HepG2 (cell line): ENCODE results near the gene HYAL1. TPM values are rescaled to one million over a fixed set of nuclear protein-coding genes. Genes with fewer than 3 reads are reported as not detected.

ENCODE experiments used
- DNMT1 ChIP-seq: sonication (generic); formaldehyde crosslinking; IDR thresholded peaks from 2 replicates; pipeline ENCODE4 v1.5.1; 2020; ENCODE audit warnings: mild to moderate bottlenecking, missing genetic modification reagents
- FOXP4 ChIP-seq: sonication (generic); formaldehyde crosslinking; IDR thresholded peaks from 2 replicates; pipeline ENCODE4 v1.4.0; 2020; ENCODE audit warnings: missing genetic modification reagents
- JDP2 ChIP-seq: sonication (generic); formaldehyde crosslinking; IDR thresholded peaks from 2 replicates; pipeline ENCODE4 v1.8.1; 2022; ENCODE audit warnings: missing genetic modification reagents, borderline replicate concordance
- MATR3 ChIP-seq: sonication (generic); formaldehyde crosslinking; IDR thresholded peaks from 2 replicates; pipeline ENCODE4 v1.4.0; 2020; ENCODE audit warnings: missing genetic modification reagents
- MAZ ChIP-seq, 2 experiments: sonication (generic) in 1 of 2; formaldehyde crosslinking in 1 of 2; IDR thresholded peaks; 2 replicates each; pipeline versions ENCODE4 v1.5.0 to v1.6.1; 2012 to 2020; ENCODE audit warnings: low read depth in 2 of 2, mild to moderate bottlenecking in 2 of 2, borderline replicate concordance in 1 of 2, improper control_type of control experiment in 1 of 2, low read length in 1 of 2, missing genetic modification reagents in 1 of 2, moderate library complexity in 1 of 2
- MIXL1 ChIP-seq: IDR thresholded peaks from 2 replicates; pipeline ENCODE4 v1.6.1; 2016
- RAD21 ChIP-seq: fragments of 450-650 bp; formaldehyde crosslinking; IDR thresholded peaks from 2 replicates; pipeline ENCODE4 v1.5.0; 2020; ENCODE audit warnings: mild to moderate bottlenecking
- SAFB2 ChIP-seq: sonication (generic); formaldehyde crosslinking; IDR thresholded peaks from 2 replicates; pipeline ENCODE4 v1.5.1; 2020; ENCODE audit warnings: missing genetic modification reagents, low read depth, mild to moderate bottlenecking, borderline replicate concordance
- ZNF235 ChIP-seq: sonication (generic); formaldehyde crosslinking; IDR thresholded peaks from 2 replicates; pipeline ENCODE4 v1.8.1; 2023; ENCODE audit warnings: mild to moderate bottlenecking, missing genetic modification reagents, borderline replicate concordance
- ZNF3 ChIP-seq: IDR thresholded peaks from 2 replicates; pipeline ENCODE4 v1.7.0; 2017; ENCODE audit warnings: inconsistent platforms
- ZNF777 ChIP-seq: sonication (generic); formaldehyde crosslinking; IDR thresholded peaks from 2 replicates; pipeline ENCODE4 v1.4.0; 2020; ENCODE audit warnings: missing genetic modification reagents
- polyA plus RNA-seq, 8 experiments: library from polyadenylated mRNA; depleted of rRNA in 3 of 8; stranded (reverse) in 7 of 8; unstranded in 1 of 8; fragments of >200 nt; fragmentation: Illumina TruSeq in 4 of 8; extraction: Trizol in 4 of 8; gene quantifications; 2 replicates each; pipeline versions ENCODE4 v1.2.1 to v1.2.3, GENCODE V29; 2011 to 2016; ENCODE audit warnings: low read depth in 4 of 8, missing spikeins in 1 of 8, mixed read lengths in 1 of 8; ENCODE audit not compliant: insufficient read depth in 1 of 8
- total RNA-seq, 5 experiments: library from RNA; depleted of rRNA; stranded (reverse); fragments of >200 nt; fragmentation: Illumina TruSeq; extraction: Trizol; gene quantifications; 2 replicates each; pipeline ENCODE4 v1.2.3, GENCODE V29; 2016; ENCODE audit warnings: low read depth in 1 of 5
- TF ChIP-seq, protein P1 (sequence below): IDR thresholded peaks from 2 replicates; pipeline ENCODE4 v1.6.1; 2016
- TF ChIP-seq, protein P2 (sequence below): sonication (generic); formaldehyde crosslinking; IDR thresholded peaks from 2 replicates; pipeline ENCODE4 v1.4.0; 2020; ENCODE audit warnings: mild to moderate bottlenecking, missing genetic modification reagents
- TF ChIP-seq, protein P3 (sequence below), 2 experiments: sonication (generic) in 1 of 2; formaldehyde crosslinking in 1 of 2; IDR thresholded peaks; 2 replicates each; pipeline versions ENCODE4 v1.4.0 to v1.6.1; 2018 to 2020; ENCODE audit warnings: missing genetic modification reagents in 2 of 2, borderline replicate concordance in 1 of 2, low read depth in 1 of 2, mild to moderate bottlenecking in 1 of 2, missing biosample characterization in 1 of 2
- TF ChIP-seq, protein P4 (sequence below): sonication (generic); formaldehyde crosslinking; conservative IDR thresholded peaks from 2 replicates; pipeline ENCODE4 v1.5.0; 2020; ENCODE audit warnings: missing genetic modification reagents

HYAL1 gene
- total and polyA plus RNA-seq, 2 of the 13 experiments (the other 11 are each of a cell fraction or from before 2014, with no cell fraction given), result 76.5 to 193 TPM

GRCh38 chr3:50302095-50303012, 1.0 kb downstream of the HYAL1 start (continued):
- TF ChIP-seq ZNF3 (CRISPR knock-in tag), result no peak
- no peak for TF ChIP-seq ZNF235
- TF ChIP-seq FOXP4 (CRISPR knock-in tag), result 0 out of 2 replicates have a peak, but pooled peaks have one; percentile 12
- TF ChIP-seq, protein P1, sequence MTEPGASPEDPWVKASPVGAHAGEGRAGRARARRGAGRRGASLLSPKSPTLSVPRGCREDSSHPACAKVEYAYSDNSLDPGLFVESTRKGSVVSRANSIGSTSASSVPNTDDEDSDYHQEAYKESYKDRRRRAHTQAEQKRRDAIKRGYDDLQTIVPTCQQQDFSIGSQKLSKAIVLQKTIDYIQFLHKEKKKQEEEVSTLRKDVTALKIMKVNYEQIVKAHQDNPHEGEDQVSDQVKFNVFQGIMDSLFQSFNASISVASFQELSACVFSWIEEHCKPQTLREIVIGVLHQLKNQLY (CRISPR knock-in tag), result no peak
- TF ChIP-seq, protein P2, sequence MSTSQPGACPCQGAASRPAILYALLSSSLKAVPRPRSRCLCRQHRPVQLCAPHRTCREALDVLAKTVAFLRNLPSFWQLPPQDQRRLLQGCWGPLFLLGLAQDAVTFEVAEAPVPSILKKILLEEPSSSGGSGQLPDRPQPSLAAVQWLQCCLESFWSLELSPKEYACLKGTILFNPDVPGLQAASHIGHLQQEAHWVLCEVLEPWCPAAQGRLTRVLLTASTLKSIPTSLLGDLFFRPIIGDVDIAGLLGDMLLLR, result no peak
- TF ChIP-seq SAFB2 (CRISPR knock-in tag), result no peak; the same call in 1 of the 2 replicates
- no peak for TF ChIP-seq MAZ (IDR thresholded peaks at IDR 0.05; ENCODE audit: borderline replicate concordance, low read depth, low read length)
- TF ChIP-seq MAZ (CRISPR knock-in tag; IDR thresholded peaks at IDR 0.05; ENCODE audit: low read depth), result no peak
- TF ChIP-seq DNMT1 (CRISPR knock-in tag), result 0 out of 2 replicates have a peak, but pooled peaks have one; percentile 55
- no peak for TF ChIP-seq JDP2 (CRISPR knock-in tag)
- no peak for TF ChIP-seq MATR3 (CRISPR knock-in tag)
- no peak for TF ChIP-seq RAD21
- TF ChIP-seq, protein P3, sequence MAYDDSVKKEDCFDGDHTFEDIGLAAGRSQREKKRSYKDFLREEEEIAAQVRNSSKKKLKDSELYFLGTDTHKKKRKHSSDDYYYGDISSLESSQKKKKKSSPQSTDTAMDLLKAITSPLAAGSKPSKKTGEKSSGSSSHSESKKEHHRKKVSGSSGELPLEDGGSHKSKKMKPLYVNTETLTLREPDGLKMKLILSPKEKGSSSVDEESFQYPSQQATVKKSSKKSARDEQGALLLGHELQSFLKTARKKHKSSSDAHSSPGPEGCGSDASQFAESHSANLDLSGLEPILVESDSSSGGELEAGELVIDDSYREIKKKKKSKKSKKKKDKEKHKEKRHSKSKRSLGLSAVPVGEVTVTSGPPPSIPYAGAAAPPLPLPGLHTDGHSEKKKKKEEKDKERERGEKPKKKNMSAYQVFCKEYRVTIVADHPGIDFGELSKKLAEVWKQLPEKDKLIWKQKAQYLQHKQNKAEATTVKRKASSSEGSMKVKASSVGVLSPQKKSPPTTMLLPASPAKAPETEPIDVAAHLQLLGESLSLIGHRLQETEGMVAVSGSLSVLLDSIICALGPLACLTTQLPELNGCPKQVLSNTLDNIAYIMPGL (CRISPR knock-in tag; IDR thresholded peaks at IDR 0.05; ENCODE audit: borderline replicate concordance in 1 of 2, low read depth in 1 of 2), result no peak
- TF ChIP-seq, protein P4, sequence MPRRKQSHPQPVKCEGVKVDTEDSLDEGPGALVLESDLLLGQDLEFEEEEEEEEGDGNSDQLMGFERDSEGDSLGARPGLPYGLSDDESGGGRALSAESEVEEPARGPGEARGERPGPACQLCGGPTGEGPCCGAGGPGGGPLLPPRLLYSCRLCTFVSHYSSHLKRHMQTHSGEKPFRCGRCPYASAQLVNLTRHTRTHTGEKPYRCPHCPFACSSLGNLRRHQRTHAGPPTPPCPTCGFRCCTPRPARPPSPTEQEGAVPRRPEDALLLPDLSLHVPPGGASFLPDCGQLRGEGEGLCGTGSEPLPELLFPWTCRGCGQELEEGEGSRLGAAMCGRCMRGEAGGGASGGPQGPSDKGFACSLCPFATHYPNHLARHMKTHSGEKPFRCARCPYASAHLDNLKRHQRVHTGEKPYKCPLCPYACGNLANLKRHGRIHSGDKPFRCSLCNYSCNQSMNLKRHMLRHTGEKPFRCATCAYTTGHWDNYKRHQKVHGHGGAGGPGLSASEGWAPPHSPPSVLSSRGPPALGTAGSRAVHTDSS (CRISPR knock-in tag), result no peak
- no peak for TF ChIP-seq MIXL1 (CRISPR knock-in tag)
- no peak for TF ChIP-seq ZNF777 (CRISPR knock-in tag)
